Activated gamma-delta T cell treated with anti-CD3 and anti-CD28 coated beads, Interleukin-2, amount 50 U/mL, for 16 hours (primary cell): ENCODE measurements around the gene BRF1.

Experiments
- DNase-seq: peaks from one replicate; pipeline ENCODE4 v3.0.0-alpha.2; 2020; ENCODE audit warnings: low read depth

BRF1 gene

DNA sequence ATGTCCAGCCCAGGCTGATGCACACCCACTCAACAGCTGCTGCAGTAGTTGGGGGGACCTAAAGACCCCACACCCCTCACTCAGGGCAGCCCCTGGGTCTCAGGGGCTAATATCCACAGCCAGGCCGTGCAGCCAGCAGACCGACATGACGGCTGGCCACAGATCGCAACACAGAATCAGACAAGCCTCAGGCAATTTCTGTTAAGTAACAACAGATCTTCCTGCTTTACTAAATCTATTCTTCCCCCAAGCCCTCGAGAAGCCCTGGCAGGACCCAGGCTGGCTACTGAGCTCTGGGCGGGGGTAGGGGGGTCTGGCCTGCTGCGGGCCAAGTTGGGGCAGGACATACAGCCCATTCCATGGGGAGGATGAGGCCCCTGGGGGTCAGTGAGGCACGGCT is 91.7 kb downstream of the BRF1 start:
- DNase-seq = no peak

DNA sequence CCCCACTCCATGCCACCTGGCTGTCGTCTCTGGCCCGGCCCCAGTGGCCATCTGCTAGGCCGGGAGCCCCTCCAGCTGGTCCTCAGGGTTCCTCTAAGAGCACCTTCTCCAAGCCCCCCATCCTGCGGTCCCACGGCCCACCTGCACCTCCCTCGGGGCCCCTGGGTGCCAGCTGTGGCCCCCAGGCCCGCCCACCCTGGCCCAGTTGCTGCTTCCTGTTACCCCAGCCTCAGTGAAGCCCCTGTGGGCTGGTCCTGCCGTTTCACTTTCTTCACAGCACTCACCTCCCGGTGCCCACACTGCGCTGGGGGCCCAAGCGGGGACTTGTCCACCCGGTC is 92.1 kb downstream of the BRF1 start:
- DNase-seq = no peak

DNA sequence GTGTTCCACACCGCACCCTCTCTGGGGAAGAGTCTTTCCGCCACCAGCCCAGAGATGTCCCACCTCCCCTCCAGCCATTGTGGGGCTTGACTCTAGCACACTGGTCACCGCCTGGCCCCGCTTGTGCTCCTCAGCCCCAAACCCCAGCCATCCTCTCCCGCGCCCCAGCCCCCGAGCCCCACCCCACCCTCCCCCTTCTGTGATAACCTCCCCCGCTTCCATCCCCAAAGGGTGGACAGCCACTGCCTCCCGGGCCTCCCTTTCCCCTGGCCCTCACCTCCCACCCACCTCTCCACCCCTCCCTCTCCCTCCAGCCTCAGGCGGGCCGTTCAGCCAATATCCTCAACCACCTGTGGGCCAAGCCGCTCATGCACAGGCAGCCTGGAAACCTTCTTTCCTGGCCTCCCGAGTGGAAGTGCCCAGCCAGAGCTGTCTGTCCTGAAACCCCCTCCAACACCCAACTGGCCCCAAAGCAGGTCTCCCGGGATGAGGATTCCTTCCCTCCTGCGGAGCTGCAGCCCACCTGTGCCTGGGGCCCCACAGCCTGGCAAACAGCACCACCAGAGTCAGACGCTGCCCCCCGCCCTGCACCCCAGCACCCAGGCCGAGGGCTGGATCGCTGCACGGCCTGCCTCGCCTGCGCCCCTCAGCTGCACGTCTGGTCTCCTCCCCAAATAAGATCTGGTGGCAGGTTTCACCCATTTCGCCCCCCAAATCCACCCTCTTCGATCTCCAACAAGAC is 92.6 kb downstream of the BRF1 start:
- no peak for DNase-seq

DNA sequence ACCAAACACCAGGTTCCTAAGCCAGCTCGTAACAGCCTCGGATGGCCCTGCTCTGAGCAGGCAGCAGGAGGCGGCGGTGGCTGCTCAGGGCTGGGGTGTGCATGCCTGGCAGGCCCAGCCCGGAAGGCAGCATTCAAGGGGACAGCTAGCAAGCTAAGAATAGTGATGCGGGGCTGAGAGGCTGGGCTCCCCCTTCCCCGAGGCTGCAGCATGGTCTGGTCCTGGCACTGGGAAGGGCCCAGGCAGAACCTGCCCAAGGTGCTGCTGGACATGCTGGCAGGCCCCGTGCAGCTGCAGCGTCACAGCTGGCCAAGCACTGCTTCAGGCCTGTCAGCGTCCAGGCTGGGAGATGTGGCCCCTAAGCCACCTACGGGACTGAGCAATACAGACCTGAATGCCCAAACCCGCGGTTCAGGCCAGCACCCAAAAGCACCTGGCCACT is 93.3 kb downstream of the BRF1 start:
- no peak for DNase-seq

DNA sequence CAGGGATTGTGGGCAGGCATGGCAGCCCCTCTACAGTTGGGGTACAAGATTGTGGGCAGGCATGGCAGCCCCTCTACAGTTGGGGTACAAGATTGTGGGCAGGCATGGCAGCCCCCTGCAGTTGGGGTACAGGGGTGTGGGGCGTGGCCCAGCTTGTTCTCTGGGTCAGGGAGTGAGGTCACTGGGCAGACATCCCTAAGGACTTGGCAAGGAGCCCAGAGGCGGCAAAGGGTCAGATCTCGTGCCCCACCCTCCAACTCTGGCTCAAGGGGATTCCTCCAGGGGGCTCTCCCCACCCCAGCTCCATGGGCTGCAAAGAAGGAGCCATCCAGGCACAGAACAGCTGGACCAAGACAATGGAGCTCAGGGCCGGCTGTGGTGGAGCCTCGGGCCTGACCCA is 93.9 kb downstream of the BRF1 start:
- no peak for DNase-seq

DNA sequence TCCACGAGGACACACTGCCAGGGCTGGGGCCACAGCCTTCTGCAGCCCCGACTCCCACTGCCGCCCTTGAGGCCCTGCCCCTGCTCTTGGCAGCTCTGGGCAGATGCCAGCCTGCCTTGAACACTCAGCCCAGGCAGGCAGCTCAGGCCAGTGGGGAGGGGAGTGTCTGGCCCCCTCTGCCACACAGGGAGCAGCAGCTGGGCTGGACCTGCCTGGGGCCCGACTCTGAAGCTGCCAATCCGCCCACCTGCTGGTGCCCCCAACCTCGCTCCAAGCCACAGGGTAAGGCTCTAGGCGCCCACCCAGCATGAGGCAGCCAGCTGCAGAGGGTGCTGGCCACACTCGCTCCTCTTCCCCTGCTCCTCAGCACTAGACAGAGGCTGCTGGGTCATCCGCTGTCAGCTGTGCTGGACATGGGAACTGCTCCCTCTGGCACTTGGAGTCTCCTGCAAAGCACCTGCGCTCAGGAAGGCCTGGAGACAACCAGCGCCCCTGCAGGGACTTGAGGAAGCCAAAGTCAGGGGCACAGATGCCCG is 95.1 kb downstream of the BRF1 start:
- DNase-seq = no peak

DNA sequence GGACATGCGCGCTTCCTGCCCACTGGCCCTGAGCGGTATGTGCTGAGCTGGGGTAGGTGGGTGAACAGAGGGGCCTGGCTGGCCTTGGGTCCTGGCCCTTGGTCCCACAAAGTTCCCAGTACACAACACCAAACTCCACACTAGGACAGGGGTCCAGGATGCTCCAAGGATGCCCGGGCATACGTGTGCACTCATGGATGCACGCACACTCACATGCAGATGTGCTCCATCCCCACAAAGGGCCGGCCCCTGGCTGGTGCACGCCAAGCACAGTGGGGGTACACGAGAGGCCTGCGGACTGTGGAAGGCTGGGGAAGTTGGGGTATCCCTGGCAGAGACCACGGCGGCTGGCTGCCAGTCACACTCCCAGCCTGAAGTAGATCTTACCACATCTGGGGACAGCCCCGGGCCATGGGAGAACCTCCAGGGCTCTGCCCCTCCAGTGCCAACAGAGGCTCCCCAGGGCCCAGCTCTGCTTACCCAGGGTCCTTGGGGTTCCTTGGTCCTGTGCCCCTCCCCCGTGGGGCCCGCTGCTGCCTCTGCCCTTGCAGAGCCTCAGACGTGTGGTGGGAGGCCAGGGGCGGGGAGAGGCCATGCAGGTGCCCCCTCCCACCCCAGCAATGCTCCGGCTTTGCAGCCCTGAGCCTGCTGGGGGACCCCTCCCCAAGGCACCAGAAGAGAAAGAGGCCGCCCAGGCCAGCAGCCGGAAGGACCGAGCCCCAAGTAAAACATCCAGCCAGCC is 95.7 kb downstream of the BRF1 start:
- no peak for DNase-seq

DNA sequence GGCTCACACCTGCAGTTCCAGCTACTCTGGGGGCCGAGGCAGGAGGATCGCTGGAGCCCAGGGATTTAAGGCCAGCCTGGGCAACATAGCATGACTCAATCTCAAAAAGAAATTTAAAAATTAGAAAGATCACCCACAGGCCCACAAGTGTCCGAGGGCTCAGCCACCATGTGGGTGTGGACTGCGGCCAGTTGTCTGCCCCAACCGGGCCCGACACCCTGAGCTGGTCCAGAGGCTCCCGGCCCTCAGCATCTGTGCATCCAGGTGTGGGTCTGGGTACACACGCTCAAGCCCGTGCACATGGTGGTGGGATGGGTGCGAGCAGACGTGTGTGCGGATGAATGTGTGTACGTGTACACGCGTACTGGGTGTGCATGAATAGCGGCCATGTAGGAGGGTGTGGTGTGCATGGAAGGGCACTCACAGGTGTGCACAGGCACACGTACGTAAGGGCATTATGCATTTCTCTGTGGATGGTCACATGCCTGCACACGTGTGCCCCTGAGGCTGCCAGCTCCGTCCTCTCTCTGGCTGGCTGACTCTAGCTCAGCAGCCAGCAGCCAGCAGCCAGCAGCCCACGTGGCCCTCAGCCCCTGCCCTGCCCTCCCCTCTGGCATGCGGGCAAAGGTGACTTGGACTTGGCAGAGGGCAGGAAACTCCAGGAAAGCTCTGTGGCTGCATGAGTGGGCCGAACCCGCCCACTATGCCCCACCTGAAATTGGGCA is 96.4 kb downstream of the BRF1 start:
- no peak for DNase-seq

DNA sequence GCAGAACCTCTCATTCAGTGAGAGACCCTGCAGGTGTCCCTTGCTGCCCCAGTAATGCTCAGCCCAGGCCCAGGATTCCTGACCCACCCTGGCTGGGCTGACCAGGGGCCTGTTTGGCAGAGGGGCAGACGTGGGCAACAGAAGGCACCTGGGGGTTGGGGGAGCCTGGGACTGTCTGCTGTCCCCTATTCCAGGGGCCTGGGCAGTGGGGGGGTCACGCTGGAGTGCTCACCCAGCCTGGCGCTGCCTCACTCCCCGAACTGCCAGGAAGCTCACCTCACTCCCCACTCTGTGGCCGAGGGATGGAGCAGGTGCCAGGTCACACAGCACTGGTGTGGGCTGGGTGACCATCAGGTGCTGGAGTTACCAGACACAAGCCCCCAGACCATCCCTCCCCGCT is 97.1 kb downstream of the BRF1 start:
- no peak for DNase-seq

DNA sequence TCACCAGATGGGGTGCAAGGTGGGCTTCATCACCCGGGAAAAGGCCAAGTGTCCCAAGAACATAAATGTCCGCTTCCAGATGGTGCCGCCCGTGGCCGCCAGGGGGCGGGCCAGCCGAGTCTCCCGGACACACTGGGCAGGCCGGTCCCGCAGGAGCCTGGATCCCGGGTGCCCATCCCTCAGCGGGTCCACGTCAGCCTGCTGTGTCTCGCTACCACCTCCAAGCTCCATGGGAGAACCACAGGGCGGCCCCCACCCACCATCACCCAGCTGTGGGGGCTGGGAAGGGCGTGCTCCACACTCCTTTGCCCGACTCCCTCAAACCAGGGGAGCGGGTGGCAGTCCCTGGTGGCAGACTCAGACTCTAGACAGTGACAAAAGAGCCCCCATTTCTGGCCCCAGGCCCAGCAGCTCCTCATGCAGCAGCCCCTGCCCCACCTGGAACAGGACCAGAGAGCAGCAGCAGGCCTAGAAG is 97.7 kb downstream of the BRF1 start:
- DNase-seq = peak; percentile 44

DNA sequence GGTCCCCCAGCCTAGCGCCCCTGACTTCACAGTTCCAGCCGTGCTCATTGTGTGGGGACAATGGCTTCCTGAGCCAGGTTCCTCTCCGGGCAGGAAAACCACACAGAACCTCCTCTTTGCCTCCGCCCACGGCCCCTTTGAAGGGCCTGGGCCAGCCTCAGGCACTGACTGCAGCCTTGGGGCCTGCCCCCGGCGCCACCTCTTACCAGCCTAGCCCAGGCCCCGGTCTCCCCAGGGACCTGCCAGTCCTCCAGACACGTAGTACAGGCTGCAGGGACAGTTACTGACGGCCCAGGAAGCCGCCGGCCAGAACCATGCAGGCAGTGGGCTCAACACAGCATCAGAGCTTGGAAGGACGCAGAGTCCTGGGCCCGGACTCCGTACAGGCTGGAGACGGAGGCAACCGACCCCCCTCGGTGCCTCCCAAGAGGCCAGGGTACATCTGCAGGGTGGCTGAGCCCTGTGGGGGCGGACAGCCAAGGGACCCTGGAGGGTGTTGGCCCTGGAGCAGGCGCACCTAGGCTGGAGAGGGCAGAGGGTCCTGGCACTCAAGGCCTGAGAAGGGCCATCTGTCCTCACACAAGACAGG is 98.8 kb downstream of the BRF1 start:
- DNase-seq = no peak

DNA sequence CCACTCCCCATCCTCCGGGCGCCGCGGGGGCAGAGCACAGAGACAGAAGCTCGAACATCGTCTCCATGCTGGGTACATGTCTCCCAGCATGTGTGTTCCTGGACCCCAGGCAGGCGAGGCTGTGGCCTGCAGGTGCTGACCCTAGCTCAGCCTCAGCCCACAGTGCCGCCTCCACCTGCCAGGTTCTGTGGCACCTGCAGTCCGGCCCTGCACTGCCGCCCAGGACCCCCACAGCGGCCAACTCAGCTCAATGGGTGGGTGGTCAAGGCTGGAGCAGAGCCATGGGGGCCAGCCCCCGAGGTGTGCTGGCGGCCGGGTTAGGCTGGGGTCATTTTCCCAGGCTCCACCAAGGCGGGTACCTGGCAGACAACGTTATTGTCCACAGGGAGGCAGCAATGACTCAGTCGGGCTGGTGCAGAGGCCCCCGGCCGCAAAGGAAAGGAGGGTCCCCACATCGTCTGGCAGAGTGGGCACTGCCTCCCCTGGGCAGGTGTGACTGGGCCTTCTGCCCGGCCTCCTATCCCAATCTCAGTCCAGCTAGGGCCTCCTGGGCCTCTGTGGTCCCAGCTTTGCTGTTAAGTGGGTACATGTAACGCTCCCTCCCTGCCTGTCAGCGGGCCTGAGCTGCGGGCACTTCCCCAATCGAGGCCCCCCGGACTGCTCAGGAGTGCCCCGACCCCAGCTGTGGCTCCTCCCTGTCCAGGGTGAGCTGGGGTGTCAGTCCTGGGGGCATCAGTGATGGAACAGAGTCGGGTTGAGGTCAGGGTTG is 99.5 kb downstream of the BRF1 start:
- DNase-seq = no peak

DNA sequence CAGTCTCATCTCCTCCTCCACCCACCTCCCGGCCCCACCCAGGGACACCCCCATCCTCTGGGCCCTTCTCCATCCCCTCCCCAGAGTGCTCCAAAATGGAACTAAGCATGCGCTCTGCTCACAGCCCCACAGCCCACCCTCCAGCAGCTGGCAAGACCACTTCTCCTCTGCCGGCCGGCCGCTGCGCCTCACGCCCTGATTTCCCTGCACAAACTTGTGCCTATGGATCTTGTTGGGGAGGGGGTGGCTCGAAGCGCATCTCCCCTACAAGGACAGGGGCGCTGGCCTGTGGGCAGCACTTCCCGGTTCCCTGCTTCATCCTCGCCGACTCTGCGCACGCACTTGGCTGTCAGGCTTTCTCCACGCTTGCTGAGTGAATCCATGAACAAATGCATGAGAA is 100.2 kb downstream of the BRF1 start:
- no peak for DNase-seq

DNA sequence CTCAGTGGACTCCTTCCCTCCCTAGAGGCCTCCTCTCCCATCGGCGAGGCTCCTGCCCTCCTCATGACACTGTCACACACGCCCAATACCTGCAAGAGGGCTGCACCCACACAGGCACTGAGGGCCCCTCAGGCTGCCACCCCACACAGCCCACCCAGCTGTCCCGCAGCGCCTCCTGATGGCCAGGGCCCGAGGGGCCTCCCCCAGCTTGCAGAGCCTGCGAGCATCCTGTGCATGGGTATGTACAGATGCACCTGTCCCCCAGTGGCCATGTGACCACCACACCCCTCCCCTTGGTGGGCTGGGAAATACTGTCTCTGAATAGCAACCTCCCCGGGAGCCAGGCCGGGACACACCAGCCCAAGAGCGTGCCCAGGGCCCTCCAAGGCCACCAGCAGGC is 100.7 kb downstream of the BRF1 start:
- DNase-seq = no peak

DNA sequence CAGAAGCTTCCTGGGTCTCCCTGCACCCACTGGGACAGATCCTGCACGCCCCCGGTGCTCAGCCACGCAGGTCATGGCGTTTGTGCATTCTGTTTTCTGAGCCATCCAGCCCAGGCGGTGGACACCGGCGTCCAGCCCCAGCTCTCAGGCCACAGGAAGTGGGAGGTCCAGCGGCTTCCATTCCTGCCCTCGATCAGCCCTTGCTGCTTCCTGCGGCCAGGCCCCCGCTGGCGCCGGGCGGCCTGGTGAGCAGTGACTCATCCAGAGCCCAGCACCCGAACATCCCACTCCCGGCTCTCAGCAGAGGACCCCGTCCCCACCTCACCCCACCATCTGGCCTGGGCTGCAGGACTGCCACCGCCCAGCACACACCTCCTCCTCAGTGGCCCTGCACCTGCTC is 101.7 kb downstream of the BRF1 start:
- DNase-seq = no peak

DNA sequence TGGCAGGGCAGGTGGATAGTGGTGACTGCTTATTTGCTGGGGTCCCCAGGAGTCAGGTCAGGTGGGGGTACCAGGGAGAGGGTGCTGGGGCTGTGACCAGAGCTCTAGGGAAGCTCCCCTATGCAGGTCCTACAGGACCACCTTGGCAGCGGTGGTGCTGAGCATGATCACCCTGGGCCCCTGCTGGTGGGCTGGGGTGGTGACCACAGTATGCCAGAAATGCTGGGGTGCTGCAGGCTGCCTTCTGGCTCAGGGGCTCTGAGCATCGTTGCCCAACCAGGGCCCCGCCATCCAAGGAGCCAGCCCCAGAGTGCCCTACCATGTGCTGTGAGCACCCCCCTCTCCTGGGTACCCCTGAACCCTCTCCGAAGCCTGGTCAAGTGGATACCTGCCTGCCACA is 102.2 kb downstream of the BRF1 start:
- DNase-seq = no peak

DNA sequence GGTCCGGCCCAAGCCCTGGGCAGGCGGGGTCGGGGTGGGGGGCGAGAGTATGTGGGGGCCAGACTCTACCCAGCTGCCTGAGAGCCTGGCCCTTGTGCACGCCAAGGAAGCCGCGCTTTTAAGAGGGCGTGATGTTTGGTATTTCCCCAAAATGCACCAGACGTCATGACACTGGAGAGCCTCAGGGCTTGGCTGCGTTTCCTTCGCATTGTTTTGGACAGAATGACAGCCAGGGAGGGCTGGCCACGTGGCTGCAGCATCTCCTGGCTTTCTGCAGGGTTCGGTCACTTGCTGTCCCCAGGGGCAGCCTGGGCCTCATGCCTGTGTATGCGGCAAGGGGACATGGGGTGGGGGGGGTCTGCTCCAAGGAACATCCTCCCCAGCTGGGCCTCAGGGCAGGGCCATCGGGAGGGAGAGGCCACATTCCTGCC is 103.6 kb downstream of the BRF1 start:
- DNase-seq = no peak

DNA sequence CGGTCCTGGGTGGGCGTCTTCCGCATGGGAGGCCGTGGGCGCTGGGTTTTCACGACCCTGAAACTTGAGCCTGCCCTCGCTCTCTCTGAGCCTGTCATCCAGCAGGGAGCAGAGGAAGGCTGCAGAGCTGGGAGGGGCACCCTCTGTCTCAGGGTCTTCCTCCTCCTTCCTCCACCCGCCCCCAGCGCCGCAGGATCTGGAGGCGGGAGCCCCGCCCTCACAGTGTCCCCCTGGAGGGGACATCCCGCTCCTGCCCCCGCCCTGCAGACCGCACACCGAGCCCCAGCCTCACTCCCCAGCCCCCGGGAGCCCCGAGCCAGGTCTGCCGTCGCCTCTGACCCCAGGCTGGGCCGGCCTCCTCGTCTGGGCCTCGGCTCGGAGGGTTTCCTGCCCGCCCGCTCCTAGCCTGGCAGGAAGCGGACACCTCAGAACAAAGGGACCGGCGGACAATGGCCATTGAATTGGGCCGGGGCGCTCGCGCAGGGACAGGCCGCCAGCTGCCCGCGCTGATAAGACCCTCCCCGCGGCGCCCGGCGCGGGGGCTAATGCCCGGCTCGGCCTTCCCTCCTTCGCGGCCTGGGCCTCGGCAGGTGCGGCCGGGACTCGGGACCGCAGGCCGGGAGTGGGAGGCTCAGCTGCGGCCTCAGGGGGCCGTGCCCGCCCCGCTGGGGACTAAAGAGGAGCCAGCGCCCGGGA is 104.4 kb downstream of the BRF1 start:
- no peak for DNase-seq

DNA sequence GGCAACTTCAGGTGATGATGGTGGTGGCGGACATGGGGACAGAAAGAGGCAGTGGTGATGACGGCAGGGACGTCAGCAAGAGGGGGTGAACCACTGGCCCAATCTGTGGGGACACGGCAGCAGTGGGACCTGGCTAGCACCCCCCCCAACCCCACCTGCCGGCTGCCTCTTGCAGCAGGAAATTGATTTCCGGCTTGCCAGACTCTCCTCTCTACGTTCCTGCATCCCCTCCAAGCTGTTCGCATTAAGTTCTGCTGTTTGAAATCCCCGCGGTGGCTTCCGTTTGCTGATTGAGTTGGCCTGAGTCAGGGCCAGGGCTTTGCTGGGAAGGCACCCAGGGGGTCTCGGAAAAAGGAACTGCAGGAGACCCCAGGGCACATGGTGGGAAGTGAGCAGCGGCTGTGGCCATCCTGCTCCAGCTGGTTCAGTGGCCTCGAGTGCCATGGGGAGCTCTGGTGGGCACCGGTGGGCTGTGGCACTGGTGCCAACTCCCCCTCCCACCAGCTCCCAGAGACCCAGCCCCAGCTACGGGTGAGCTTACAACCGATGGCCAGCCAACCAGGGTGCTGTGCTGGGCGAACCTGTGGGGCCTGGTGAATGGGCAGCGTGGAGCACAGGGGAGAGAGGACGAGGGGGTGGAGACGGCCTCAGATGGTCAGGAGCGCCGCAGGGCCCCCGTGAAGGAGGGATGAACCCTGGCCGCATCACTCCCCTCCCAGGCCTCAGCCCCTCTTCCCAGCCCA is 105.1 kb downstream of the BRF1 start:
- no peak for DNase-seq

DNA sequence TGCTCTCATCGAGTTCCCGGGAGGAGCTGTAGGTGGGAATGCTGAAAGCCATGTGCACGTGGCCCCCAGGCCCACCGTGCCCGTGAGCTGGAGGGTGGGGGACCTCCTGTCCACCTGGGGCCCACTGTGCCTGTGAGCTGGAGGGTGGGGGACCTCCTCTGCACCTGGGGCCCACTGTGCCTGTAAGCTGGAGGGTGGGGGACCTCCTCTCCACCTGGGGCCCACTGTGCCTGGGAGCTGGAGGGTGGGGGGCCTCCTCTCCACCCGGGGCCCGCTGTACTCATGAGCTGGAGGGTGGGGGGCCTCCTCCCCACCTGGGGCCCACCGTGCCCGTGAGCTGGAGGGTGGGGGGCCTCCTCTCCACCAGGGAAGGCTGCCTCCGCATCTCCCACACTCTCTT is 105.8 kb downstream of the BRF1 start:
- no peak for DNase-seq
